ENCODE measurements around the gene SLC7A6OS. TPM values are rescaled to one million over a fixed set of nuclear protein-coding genes. Genes with fewer than 3 reads are reported as not detected.

SLC7A6OS gene
- total RNA-seq, 1 experiment from 2014 or later, result 19.4 TPM

- H3K4me1 Mint-ChIP-seq (ENCODE audit: insufficient read depth, unreplicated experiment), result no peaks in the 10 kb centered on the region
- DNase-seq (ENCODE audit: unreplicated experiment), result no peak
- no TSS peak for BruUV-seq (replicated peaks)
- no peak overlapping the region for H3K4me3 Mint-ChIP-seq (ENCODE audit: unreplicated experiment)
- POLR2A ChIA-PET, result interaction anchor here (0.6 kb wide), 1 partner anchor 223 kb away, joined by 4 read pairs; no protein-coding TSS in a partner anchor
- no peak for TF ChIP-seq CTCF (IDR thresholded peaks at IDR 0.05; ENCODE audit: unreplicated experiment)
- H3K9me3 Mint-ChIP-seq (ENCODE audit: unreplicated experiment), result no peaks in the 10 kb centered on the region
- no peak overlapping the region for H3K27ac Mint-ChIP-seq (ENCODE audit: low read depth, unreplicated experiment)
- intact Hi-C loops (cut with micrococcal nuclease), result no loop called here
- no peaks in the 10 kb centered on the region for H3K27me3 Mint-ChIP-seq (ENCODE audit: insufficient read depth, unreplicated experiment)
- CTCF ChIA-PET, result interaction anchor here (0.5 to 1.2 kb wide), 3 partner anchors 30 to 114 kb away, joined by 3 to 4 read pairs (median 3); no protein-coding TSS in a partner anchor
- H3K36me3 Mint-ChIP-seq (ENCODE audit: insufficient read depth, unreplicated experiment), result peaks cover 33% of the 10 kb centered on the region
Observed at GRCh38 chr16:68355447-68356248, 44.9 kb upstream of the SLC7A6OS start.

GRCh38 chr16:68354816-68355215 lies 44.1 kb upstream of the SLC7A6OS start:
- TF ChIP-seq CTCF (IDR thresholded peaks at IDR 0.05; ENCODE audit: unreplicated experiment), result no peak
- Mint-ChIP-seq H3K9me3 (ENCODE audit: unreplicated experiment) (no peaks in the 10 kb centered on the region), H3K27ac (ENCODE audit: low read depth, unreplicated experiment) (no peak overlapping the region), H3K27me3 (ENCODE audit: insufficient read depth, unreplicated experiment) (no peaks in the 10 kb centered on the region), H3K36me3 (ENCODE audit: insufficient read depth, unreplicated experiment) (peaks cover 37% of the 10 kb centered on the region), H3K4me3 (ENCODE audit: unreplicated experiment) (no peak overlapping the region), H3K4me1 (ENCODE audit: insufficient read depth, unreplicated experiment) (no peaks in the 10 kb centered on the region)
- no peak for DNase-seq (ENCODE audit: unreplicated experiment)
- intact Hi-C loops (cut with micrococcal nuclease), result no loop called here
- CTCF ChIA-PET, result interaction anchor here (0.6 kb wide), 2 partner anchors 12 to 31 kb away, joined by 3 read pairs; no protein-coding TSS in a partner anchor
- BruUV-seq (replicated peaks), result no TSS peak
- POLR2A ChIA-PET, result interaction anchor here (0.6 kb wide), 1 partner anchor 222 kb away, joined by 4 read pairs; no protein-coding TSS in a partner anchor

GRCh38 chr16:68353366-68353765 lies 42.6 kb upstream of the SLC7A6OS start:
- intact Hi-C loops (cut with micrococcal nuclease), result no loop called here
- no peak for DNase-seq (ENCODE audit: unreplicated experiment)
- Mint-ChIP-seq H3K27me3 (ENCODE audit: insufficient read depth, unreplicated experiment) (no peaks in the 10 kb centered on the region), H3K4me3 (ENCODE audit: unreplicated experiment) (no peak overlapping the region), H3K4me1 (ENCODE audit: insufficient read depth, unreplicated experiment) (no peaks in the 10 kb centered on the region), H3K36me3 (ENCODE audit: insufficient read depth, unreplicated experiment) (peaks cover 52% of the 10 kb centered on the region), H3K9me3 (ENCODE audit: unreplicated experiment) (no peaks in the 10 kb centered on the region), H3K27ac (ENCODE audit: low read depth, unreplicated experiment) (no peak overlapping the region)
- BruUV-seq (replicated peaks), result no TSS peak
- ChIA-PET CTCF (no interaction called here), POLR2A (no interaction called here)
- no peak for TF ChIP-seq CTCF (IDR thresholded peaks at IDR 0.05; ENCODE audit: unreplicated experiment)

GRCh38 chr16:68351991-68352431 lies 41.3 kb upstream of the SLC7A6OS start:
- Mint-ChIP-seq H3K36me3 (ENCODE audit: insufficient read depth, unreplicated experiment) (peaks cover 61% of the 10 kb centered on the region), H3K4me1 (ENCODE audit: insufficient read depth, unreplicated experiment) (no peaks in the 10 kb centered on the region), H3K4me3 (ENCODE audit: unreplicated experiment) (no peak overlapping the region), H3K27me3 (ENCODE audit: insufficient read depth, unreplicated experiment) (no peaks in the 10 kb centered on the region), H3K27ac (ENCODE audit: low read depth, unreplicated experiment) (no peak overlapping the region), H3K9me3 (ENCODE audit: unreplicated experiment) (no peaks in the 10 kb centered on the region)
- TF ChIP-seq CTCF (IDR thresholded peaks at IDR 0.05; ENCODE audit: unreplicated experiment), result no peak
- no peak for DNase-seq (ENCODE audit: unreplicated experiment)
- POLR2A ChIA-PET, result no interaction called here
- BruUV-seq (replicated peaks), result no TSS peak
- intact Hi-C loops (cut with micrococcal nuclease), result no loop called here
- CTCF ChIA-PET, result no interaction called here
